GM03348 (cell line): ENCODE measurements around the gene PRRC2A.

Experiments
- DNase-seq: peaks from one replicate; pipeline ENCODE4 v3.0.0; 2012; ENCODE audit warnings: low spot score

PRRC2A gene

DNA sequence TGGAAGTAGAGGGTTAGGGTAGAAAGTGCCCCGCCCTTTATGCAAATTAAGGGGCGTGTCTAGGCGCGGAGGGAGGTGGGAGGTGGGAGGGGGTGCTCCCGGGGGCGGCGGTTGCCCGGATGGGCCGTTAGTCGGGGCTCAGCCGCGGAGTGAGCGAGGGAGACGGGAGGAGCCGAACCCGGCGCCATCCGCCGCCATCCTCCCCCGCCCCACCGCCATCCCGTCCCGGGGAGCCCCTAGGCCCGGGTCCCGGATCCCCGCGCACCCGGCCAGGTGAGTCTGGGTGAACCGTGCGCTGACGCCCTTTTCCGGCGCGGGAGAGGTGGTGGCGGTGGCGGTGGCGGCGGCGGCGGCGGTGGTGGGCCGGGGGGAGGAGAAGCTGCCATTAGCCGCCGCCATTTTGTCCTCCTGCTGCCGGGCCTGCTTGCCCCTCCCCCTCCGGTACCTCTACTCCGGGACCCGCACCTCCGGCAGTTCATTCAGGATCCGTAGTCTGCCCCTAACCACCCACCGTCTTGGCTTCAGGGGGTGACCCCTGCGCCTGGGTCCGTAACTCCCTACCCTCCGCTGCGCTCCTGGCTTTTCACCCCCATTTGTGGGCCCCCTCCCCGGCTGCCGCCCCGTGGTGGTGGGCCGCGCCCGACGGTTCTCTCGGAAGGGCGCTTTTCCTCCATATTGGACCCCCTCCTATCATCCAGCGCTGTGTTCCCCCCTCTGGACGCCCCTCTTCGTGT, at the start of gene PRRC2A:
Gene PRRC2A, plus strand, starts transcription at position 130 of the 734 bp plus-strand sequence. CDS start 2,075 bp downstream, outside the sequence.
- peak; percentile 87 for DNase-seq

- DNase-seq = no peak
Measured at GRCh38 chr6:31572041-31572911, 48.2 kb upstream of the PRRC2A start, which contains the start of gene LTA. Gene LTA (plus strand): TSS chr6:31572289. CDS start chr6:31572743, 454 bp downstream.

- DNase-seq = no peak
Measured at GRCh38 chr6:31573239-31574105, 47.0 kb upstream of the PRRC2A start.

DNA sequence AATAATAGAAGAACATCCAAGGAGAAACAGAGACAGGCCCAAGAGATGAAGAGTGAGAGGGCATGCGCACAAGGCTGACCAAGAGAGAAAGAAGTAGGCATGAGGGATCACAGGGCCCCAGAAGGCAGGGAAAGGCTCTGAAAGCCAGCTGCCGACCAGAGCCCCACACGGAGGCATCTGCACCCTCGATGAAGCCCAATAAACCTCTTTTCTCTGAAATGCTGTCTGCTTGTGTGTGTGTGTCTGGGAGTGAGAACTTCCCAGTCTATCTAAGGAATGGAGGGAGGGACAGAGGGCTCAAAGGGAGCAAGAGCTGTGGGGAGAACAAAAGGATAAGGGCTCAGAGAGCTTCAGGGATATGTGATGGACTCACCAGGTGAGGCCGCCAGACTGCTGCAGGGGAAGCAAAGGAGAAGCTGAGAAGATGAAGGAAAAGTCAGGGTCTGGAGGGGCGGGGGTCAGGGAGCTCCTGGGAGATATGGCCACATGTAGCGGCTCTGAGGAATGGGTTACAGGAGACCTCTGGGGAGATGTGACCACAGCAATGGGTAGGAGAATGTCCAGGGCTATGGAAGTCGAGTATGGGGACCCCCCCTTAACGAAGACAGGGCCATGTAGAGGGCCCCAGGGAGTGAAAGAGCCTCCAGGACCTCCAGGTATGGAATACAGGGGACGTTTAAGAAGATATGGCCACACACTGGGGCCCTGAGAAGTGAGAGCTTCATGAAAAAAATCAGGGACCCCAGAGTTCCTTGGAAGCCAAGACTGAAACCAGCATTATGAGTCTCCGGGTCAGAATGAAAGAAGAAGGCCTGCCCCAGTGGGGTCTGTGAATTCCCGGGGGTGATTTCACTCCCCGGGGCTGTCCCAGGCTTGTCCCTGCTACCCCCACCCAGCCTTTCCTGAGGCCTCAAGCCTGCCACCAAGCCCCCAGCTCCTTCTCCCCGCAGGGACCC, 46.1 kb upstream of the PRRC2A start:
- DNase-seq = no peak

GRCh38 chr6:31575335-31575901, 45.1 kb upstream of the PRRC2A start, which contains the start of gene TNF:
Gene TNF (plus strand): TSS chr6:31575565. CDS start chr6:31575742, 177 bp downstream.
- DNase-seq = no peak

GRCh38 chr6:31575952-31576685, 44.4 kb upstream of the PRRC2A start:
- DNase-seq = no peak

GRCh38 chr6:31576897-31577578, 43.5 kb upstream of the PRRC2A start:
- DNase-seq = no peak

GRCh38 chr6:31577579-31577966, 42.9 kb upstream of the PRRC2A start:
- DNase-seq = no peak

DNA sequence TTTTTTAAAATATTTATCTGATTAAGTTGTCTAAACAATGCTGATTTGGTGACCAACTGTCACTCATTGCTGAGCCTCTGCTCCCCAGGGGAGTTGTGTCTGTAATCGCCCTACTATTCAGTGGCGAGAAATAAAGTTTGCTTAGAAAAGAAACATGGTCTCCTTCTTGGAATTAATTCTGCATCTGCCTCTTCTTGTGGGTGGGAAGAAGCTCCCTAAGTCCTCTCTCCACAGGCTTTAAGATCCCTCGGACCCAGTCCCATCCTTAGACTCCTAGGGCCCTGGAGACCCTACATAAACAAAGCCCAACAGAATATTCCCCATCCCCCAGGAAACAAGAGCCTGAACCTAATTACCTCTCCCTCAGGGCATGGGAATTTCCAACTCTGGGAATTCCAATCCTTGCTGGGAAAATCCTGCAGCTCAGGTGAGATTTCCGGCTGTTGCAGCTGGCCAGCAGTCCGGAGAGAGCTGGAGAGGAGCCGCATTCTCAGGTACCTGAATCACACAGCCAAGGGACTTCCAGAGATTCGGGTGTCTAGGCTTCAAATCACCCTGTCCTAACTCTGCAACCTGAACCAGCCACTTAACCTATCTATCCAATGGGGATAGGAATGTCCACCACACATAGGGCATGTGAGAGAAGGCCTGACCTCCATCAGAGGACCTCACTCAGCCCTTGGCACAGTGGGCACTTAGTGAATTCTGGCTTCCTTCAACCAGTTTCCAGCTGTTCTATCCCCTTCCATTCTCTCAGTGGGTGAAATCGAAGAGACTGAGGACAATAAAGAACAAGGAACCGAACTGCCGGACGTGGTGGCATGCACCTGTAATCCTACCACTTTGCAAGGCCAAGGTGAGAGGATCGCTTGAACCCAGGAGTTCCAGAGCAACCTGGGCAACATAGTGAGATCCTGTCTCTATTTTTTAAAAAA, 42.1 kb upstream of the PRRC2A start:
- DNase-seq = no peak

DNA sequence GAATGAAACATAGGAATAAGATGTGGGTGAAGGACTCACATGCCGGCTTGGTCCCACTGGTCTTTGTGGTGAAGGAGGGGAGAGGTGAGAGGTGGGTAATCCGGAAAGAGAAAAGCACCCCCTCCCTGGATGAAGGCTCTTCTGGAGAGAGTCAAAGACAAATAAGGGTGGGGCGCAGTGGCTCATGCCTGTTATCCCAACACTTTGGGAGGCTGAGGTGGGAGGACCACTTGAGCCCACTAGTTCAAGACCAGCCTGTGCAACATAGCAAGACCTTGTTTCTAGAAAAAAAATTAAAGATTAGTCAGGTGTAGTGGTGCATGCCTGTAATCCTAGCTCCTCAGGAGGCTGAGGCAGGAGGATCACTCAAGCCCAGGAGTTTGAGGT, 41.4 kb upstream of the PRRC2A start:
- no peak for DNase-seq

GRCh38 chr6:31579546-31580437, 40.7 kb upstream of the PRRC2A start:
- no peak for DNase-seq

DNA sequence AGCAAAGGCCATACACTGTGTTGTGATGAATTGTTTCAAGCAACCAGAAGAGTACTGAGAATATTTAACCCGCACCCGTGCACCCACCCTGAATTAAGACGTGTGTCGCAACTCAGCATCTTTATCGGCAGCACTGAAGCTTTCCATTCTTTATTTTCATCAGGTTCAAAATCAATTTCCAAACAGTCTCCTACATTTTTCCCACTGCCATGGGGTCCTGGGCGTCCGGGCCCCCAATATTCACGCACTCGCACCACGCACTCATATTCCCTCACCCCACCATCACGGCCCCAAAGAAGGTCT, 40.1 kb upstream of the PRRC2A start:
- no peak for DNase-seq

DNA sequence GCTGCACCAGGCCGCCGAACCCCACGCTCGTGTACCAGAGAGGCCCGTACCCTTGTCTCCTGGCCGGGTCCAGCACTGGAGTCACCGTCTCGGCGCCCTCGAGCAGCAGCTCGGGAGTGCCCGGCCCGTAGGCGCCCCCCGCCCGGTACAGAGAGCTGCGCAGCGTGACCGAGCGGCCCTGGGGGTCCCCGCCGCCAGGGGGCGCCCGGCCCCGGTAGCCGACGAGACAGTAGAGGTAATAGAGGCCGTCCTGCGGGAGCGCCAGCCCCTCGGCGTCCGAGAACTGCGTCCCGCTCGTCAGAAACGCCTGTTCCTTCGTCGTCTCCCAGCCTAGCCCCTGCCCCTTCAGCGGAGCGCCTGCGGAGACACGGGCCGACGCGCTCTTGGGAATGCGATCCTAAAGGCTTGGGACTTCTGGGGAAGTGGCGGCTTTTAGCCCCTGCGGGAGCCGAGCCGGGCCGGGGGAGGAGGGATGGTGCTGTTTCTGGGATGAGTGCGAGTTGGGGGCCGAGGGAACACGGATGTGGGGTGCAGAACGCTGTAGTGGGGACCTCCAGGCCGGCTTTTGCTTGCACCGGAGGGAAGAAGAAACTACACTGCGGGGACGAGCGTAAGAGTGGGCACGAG, 39.6 kb upstream of the PRRC2A start:
- DNase-seq = peak; percentile 98

DNA sequence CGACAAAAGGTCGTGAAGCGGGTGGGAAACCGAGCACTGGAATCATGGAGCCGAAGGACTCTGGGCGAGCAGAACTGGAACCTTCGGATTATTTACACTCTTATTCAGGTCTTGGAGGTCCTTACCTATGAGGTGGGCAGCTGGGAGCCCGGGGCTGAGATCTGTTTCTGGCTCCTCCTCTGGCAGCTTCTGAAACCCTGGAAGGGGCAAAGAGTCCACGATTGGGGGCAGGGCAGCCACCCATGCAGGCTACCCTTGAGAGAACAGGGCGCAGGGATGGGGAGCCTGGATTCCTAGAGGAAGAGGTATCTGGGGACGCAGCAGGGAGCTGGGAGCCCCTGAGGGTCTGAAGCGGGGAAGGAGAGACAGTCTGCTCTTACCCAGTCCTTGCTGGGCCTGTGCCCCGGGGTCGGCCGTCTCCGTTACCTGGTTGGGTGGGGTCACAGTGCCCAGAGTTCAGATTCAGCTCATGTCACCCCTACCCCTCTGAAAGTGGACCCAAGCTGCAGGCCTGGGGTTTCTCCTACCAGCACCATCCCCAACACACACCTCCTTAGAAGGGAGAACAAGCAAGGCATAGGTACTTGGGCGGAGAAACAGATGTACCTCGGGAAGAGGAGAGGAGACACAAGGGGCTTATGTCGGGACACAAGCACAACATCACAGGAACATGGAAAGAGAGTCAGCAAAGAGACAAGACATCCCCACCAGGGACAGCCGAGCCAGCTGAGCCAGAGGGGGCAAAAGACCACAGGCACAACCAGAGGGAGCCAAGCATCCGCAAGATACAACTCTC, 38.9 kb upstream of the PRRC2A start:
- peak; percentile 51 for DNase-seq

DNA sequence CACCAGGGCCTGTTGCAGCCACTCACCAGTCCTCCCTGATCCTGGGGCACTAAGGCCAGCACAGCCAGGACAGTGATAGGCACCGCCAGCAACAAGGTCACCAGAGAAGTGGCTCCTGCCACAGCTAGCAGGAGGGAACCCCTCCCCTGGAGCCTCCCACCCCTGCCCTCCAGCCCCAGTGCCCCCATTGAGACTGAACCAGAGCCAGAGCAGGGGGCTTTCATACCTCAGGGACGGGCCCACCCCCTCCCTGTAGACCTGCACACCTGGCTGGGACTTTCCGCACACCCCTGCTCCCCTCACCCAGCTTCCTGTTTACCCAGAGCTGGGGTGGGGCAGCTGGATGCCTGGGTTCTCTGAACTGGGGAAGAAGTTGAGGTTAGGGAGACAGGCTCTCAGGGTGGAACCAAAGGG, 38.3 kb upstream of the PRRC2A start, which contains the start of gene LTB:
Gene LTB, minus strand, starts transcription at position 195 of the 414 bp plus-strand sequence. Its CDS starts 7 bp downstream, at position 188.
- no peak for DNase-seq

DNA sequence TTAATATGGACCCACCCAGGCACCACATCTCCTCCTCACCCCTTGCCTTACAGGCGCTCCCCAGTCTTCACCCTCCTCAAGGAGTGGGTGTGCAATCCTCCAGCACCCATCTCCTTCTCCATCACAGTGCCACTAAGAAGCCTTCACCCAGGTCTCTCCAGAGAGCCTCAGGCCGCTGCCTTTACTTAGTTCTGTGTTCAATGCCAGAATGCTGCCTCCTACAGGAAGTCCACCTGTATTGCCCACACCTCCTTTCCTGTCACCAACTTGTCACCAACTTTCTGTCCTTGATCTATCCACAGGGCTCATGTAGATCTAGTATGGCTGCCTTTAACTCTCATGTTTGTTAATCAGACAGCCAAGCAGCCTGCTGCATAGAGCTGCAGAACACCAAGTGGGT, 35.0 kb upstream of the PRRC2A start:
- no peak for DNase-seq
